HepG2 (cell line): ENCODE measurements around the gene TSPAN17. TPM values are rescaled to one million over a fixed set of nuclear protein-coding genes. Genes with fewer than 3 reads are reported as not detected.
A peak's percentile ranks its signal among the peaks of the same experiment; 100 is the strongest.

Experiments
- ATAC-seq: fragments of 200-7000 bp; cut with Tn5 transposase; 3 replicates; pipeline ENCODE4 v1.9.1; 2020; ENCODE audit warnings: mild to moderate bottlenecking, moderate library complexity
- BruUV-seq: library from RNA; stranded (reverse); fragments of 400-500 nt; replicated peaks from 2 replicates; lab custom pipeline; 2021; lab: Mats Ljungman, UMichigan
- CTCF ChIA-PET: fragments of 300-600 bp; formaldehyde crosslinking; extraction: SDS; loops from one replicate; lab custom pipeline; 2021; ENCODE audit warnings: low total read pairs, inconsistent platforms, low intra/inter-chr PET ratio; lab: Yijun Ruan, JAX
- POLR2A ChIA-PET: fragments of 350-600 bp; sonication (Branson Sonifier 250); formaldehyde crosslinking; loops from one replicate; lab custom pipeline; 2020; ENCODE audit warnings: antibody characterized with exemption, inconsistent platforms; lab: Yijun Ruan, JAX
- DNase-seq: peaks from one replicate; pipeline ENCODE4 v3.0.0-alpha.2; 2015; ENCODE audit warnings: low spot score
- FAIRE-seq: peaks from 3 replicates; lab custom pipeline; 2011; peaks lifted over from hg19 to GRCh38; lab: Jason Lieb, UNC
- H2AFZ ChIP-seq: one replicate; pipeline ENCODE4 v1.6.1; 2011; ENCODE audit warnings: low read length, inconsistent platforms
- H3K27ac ChIP-seq: fragments of 300-600 bp; 3 replicates; pipeline ENCODE4 v1.8.0; 2011; ENCODE audit warnings: mixed run types, mild to moderate bottlenecking, mixed read lengths, low read length, inconsistent platforms; ENCODE audit not compliant: insufficient read depth; ENCODE audit errors: extremely low read length
- H3K27me3 ChIP-seq, 2 experiments: fragments of 200-600 bp in 1 of 2; 2 replicates in 1 of 2; 3 replicates in 1 of 2; pipeline versions ENCODE4 v1.6.0 to v1.8.0; 2011; ENCODE audit warnings: low read length in 2 of 2, mild to moderate bottlenecking in 2 of 2, moderate library complexity in 2 of 2, inconsistent platforms in 1 of 2; ENCODE audit not compliant: insufficient read depth in 2 of 2, control insufficient read depth in 1 of 2
- H3K36me3 ChIP-seq, 2 experiments: fragments of 200-600 bp in 1 of 2; replicated peaks in 1 of 2; 2 replicates in 1 of 2; 3 replicates in 1 of 2; pipeline versions ENCODE4 v1.5.1 to v1.8.0; 2011; ENCODE audit warnings: low read length in 2 of 2, inconsistent platforms in 1 of 2; ENCODE audit not compliant: insufficient read depth in 2 of 2, control insufficient read depth in 1 of 2
- H3K4me1 ChIP-seq: 2 replicates; pipeline ENCODE4 v1.5.1; 2012; ENCODE audit warnings: low read length, inconsistent platforms; ENCODE audit not compliant: insufficient read depth
- H3K4me2 ChIP-seq: 2 replicates; pipeline ENCODE4 v1.6.0; 2011; ENCODE audit warnings: low read depth, low read length, inconsistent platforms
- H3K4me3 ChIP-seq, 3 experiments: fragments of 200-600 bp in 1 of 3; sonication (generic), shearing (Covaris generic) in 1 of 3; replicated peaks in 1 of 3; 2 replicates each; pipeline ENCODE4 v1.5.1; 2011 to 2016; ENCODE audit warnings: low read length in 3 of 3, inconsistent platforms in 2 of 3, low read depth in 2 of 3, mild to moderate bottlenecking in 2 of 3, control low read depth in 1 of 3, mixed read lengths in 1 of 3; ENCODE audit not compliant: insufficient read depth in 1 of 3
- H3K79me2 ChIP-seq: one replicate; pipeline ENCODE4 v1.6.1; 2011; ENCODE audit warnings: low read length, inconsistent platforms; ENCODE audit not compliant: insufficient read depth
- H3K9ac ChIP-seq: 2 replicates; pipeline ENCODE4 v1.6.0; 2011; ENCODE audit warnings: mild to moderate bottlenecking, low read depth, low read length, inconsistent platforms; ENCODE audit not compliant: insufficient read depth
- H3K9me3 ChIP-seq: 2 replicates; pipeline ENCODE4 v1.5.1; 2012; ENCODE audit warnings: mild to moderate bottlenecking, low read length
- H4K20me1 ChIP-seq: 2 replicates; pipeline ENCODE4 v1.6.0; 2011; ENCODE audit warnings: inconsistent platforms, mild to moderate bottlenecking, low read length, moderate library complexity; ENCODE audit not compliant: insufficient read depth
- HDAC1 ChIP-seq: sonication (generic); formaldehyde crosslinking; IDR thresholded peaks from 2 replicates; pipeline ENCODE4 v1.5.1; 2020; ENCODE audit warnings: mild to moderate bottlenecking, missing genetic modification reagents
- IRF1 ChIP-seq: sonication (generic); formaldehyde crosslinking; IDR thresholded peaks from 2 replicates; pipeline ENCODE4 v1.4.0; 2020; ENCODE audit warnings: low read depth, mild to moderate bottlenecking, missing genetic modification reagents
- IRF9 ChIP-seq: sonication (generic); formaldehyde crosslinking; IDR thresholded peaks from 2 replicates; pipeline ENCODE4 v1.8.0; 2022; ENCODE audit warnings: missing genetic modification reagents, mild to moderate bottlenecking, borderline replicate concordance
- MBD4 ChIP-seq: IDR thresholded peaks from 2 replicates; pipeline ENCODE4 v1.6.1; 2012; ENCODE audit warnings: low read length, inconsistent platforms, borderline replicate concordance
- NFIB ChIP-seq: sonication (generic); formaldehyde crosslinking; IDR thresholded peaks from 2 replicates; pipeline ENCODE4 v1.9.0; 2021; ENCODE audit warnings: missing genetic modification reagents, mild to moderate bottlenecking, borderline replicate concordance
- SAP130 ChIP-seq: IDR thresholded peaks from 2 replicates; pipeline ENCODE4 v1.6.1; 2016; ENCODE audit warnings: low read depth
- SOX5 ChIP-seq: IDR thresholded peaks from 2 replicates; pipeline ENCODE4 v1.6.1; 2016; ENCODE audit warnings: borderline replicate concordance
- WGBS: methylation state at CpG from one replicate; pipeline ENCODE4 v1.1.6; 2017; ENCODE audit warnings: low lambda C conversion rate; 5-methylcytosine and 5-hydroxymethylcytosine counted together
- in situ Hi-C: cut with HindIII; loops from 2 replicates; pipeline ENCODE4 v1.10.0; 2017; ENCODE audit warnings: low pct_unique_long_range_greater_than_20kb; ENCODE audit not compliant: extremely low pct_ligation_motif_present
- intact Hi-C: fragments of 100-400 bp; cut with micrococcal nuclease; formaldehyde crosslinking; loops from one replicate; pipeline ENCODE4 v1.10.0; 2022; ENCODE audit not compliant: unreplicated experiment
- polyA plus RNA-seq, 8 experiments: library from polyadenylated mRNA; depleted of rRNA in 3 of 8; stranded (reverse) in 7 of 8; unstranded in 1 of 8; fragments of >200 nt; fragmentation: Illumina TruSeq in 4 of 8; extraction: Trizol in 4 of 8; gene quantifications; 2 replicates each; pipeline versions ENCODE4 v1.2.1 to v1.2.3, GENCODE V29; 2011 to 2016; ENCODE audit warnings: low read depth in 4 of 8, missing spikeins in 1 of 8, mixed read lengths in 1 of 8; ENCODE audit not compliant: insufficient read depth in 1 of 8
- total RNA-seq, 5 experiments: library from RNA; depleted of rRNA; stranded (reverse); fragments of >200 nt; fragmentation: Illumina TruSeq; extraction: Trizol; gene quantifications; 2 replicates each; pipeline ENCODE4 v1.2.3, GENCODE V29; 2016; ENCODE audit warnings: low read depth in 1 of 5

TSPAN17 gene
- total and polyA plus RNA-seq, 2 of the 13 experiments (the other 11 are each of a cell fraction or from before 2014, with no cell fraction given): 11.5 to 15.0 TPM

GRCh38 chr5:176658817-176659511 is 11.7 kb downstream of the TSPAN17 start:
- DNase-seq (no peak), ATAC-seq (peak; percentile 20), FAIRE-seq (no peak)
- H4K20me1 ChIP-seq: no peaks in the 10 kb centered on the region
- H3K36me3 ChIP-seq: no peaks in the 10 kb centered on the region
- H3K4me3 ChIP-seq: peak overlapping the region in 2 of 3 experiments; percentile 28 to 49; a peak in 3 of 6 replicates
- no peaks in the 10 kb centered on the region for H3K79me2 ChIP-seq
- WGBS: 6% methylated on average over 7 of the region's 11 CpGs
- no peak overlapping the region for H3K9ac ChIP-seq
- H3K9me3 ChIP-seq: no peaks in the 10 kb centered on the region
- TF ChIP-seq IRF1 (CRISPR knock-in tag) (0 out of 2 replicates have a peak, but pooled peaks have one; percentile 20), MBD4 (no peak), HDAC1 (0 out of 2 replicates have a peak, but pooled peaks have one; percentile 23), SAP130 (CRISPR knock-in tag) (peak; percentile 26)
- CTCF ChIA-PET: interaction anchor here (1.0 to 2.3 kb wide), 2 partner anchors 85 to 300 kb away, joined by 3 to 10 read pairs; no protein-coding TSS in a partner anchor
- no peak overlapping the region for H3K27ac ChIP-seq
- BruUV-seq: no TSS peak
- POLR2A ChIA-PET: interaction anchor here (1.3 kb wide), 1 partner anchor 12 kb away, joined by 7 read pairs; the partner anchor contains the start of gene TSPAN17
- peaks cover 1 to 3% of the 10 kb centered on the region in 2 experiments; a peak in 2 of 5 replicates for H3K27me3 ChIP-seq
- peak overlapping the region; percentile 64 for H3K4me2 ChIP-seq
- intact Hi-C loops (loop anchor here (2.0 to 5.0 kb wide), 2 partner anchors 153 to 300 kb away; partner anchors contain the start of gene UNC5A), in situ Hi-C loops (no loop called here)
- peaks cover 14% of the 10 kb centered on the region for H3K4me1 ChIP-seq
- no peak overlapping the region for H2AFZ ChIP-seq

- no peak for FAIRE-seq
- Histone ChIP-seq H3K4me1 (peaks cover 14% of the 10 kb centered on the region), H3K4me2 (peak overlapping the region; percentile 64; the same call in 1 of the 2 replicates), H3K79me2 (no peaks in the 10 kb centered on the region), H3K9me3 (no peaks in the 10 kb centered on the region), H3K9ac (no peak overlapping the region), H3K27ac (no peak overlapping the region), H4K20me1 (no peaks in the 10 kb centered on the region), H3K4me3 (no peak overlapping the region), H3K27me3 (peaks cover 2 to 4% of the 10 kb centered on the region in 2 experiments; a peak in 2 of 5 replicates), H3K36me3 (no peaks in the 10 kb centered on the region), H2AFZ (no peak overlapping the region)
- in situ Hi-C loops (no loop called here), intact Hi-C loops (loop anchor here (2.0 to 5.0 kb wide), 2 partner anchors 153 to 299 kb away; partner anchors contain the start of gene UNC5A)
- no TSS peak for BruUV-seq
- CTCF ChIA-PET: no interaction called here
- POLR2A ChIA-PET: no interaction called here
- 32% methylated on average over 7 of the region's 7 CpGs for WGBS
- no peak for ATAC-seq
- DNase-seq: no peak
- TF ChIP-seq SOX5 (CRISPR knock-in tag) (no peak), NFIB (CRISPR knock-in tag) (no peak), IRF9 (CRISPR knock-in tag) (no peak)
These were observed 12.2 kb downstream of the TSPAN17 start for GRCh38 chr5:176659512-176659839.
